ENCODE measurements around the gene ECE2. TPM values are rescaled to one million over a fixed set of nuclear protein-coding genes. Genes with fewer than 3 reads are reported as not detected.
"Not testable (repeated sequence)": the region's sequence is repeated elsewhere in the genome, so short reads cannot be mapped to it uniquely, and the experiment has no call there.

Gene ECE2

GRCh38 chr3:184339451-184340135 lies 63.8 kb downstream of the ECE2 start:
- H4K91ac ChIP-seq (ENCODE audit: low read length); H2BK120ac ChIP-seq (ENCODE audit: low read depth, low read length); H2BK5ac ChIP-seq (ENCODE audit: low read depth, low read length, poor library complexity, severe bottlenecking); H3K4me2 ChIP-seq (ENCODE audit: low read length, poor library complexity, severe bottlenecking); H2AFZ ChIP-seq (ENCODE audit: low read depth, low read length); H3K23ac ChIP-seq (ENCODE audit: low read length in 2 of 2); H2AK5ac ChIP-seq (ENCODE audit: low read length, severe bottlenecking); H2BK15ac ChIP-seq (ENCODE audit: low read depth, poor library complexity, severe bottlenecking); H3K4ac ChIP-seq (ENCODE audit: low read depth in 1 of 2, low read length in 2 of 2); H3K27ac ChIP-seq (ENCODE audit: low read length, poor library complexity, severe bottlenecking); H3K18ac ChIP-seq (ENCODE audit: low read depth in 1 of 2, low read length in 2 of 2); H3K27me3 ChIP-seq (ENCODE audit: control insufficient read depth in 1 of 2, insufficient read depth in 1 of 2, low read length in 2 of 2); H4K8ac ChIP-seq (ENCODE audit: low read length); H2BK12ac ChIP-seq (ENCODE audit: low read length in 2 of 2); H3K14ac ChIP-seq (ENCODE audit: low read length in 2 of 2); H3K9me3 ChIP-seq (ENCODE audit: control insufficient read depth, low read length): not testable (repeated sequence)
- Histone ChIP-seq H3K9ac (ENCODE audit: low read length) (peak overlapping the region; percentile 90), H3K4me3 (ENCODE audit: insufficient read depth in 1 of 2, low read depth in 1 of 2, low read length in 2 of 2) (peak overlapping the region in 1 of 2 experiments; percentile 86), H3K79me1 (replicated peaks; ENCODE audit: low read length, poor library complexity, severe bottlenecking) (peaks cover 26% of the 10 kb centered on the region), H3K36me3 (ENCODE audit: control insufficient read depth in 1 of 2, insufficient read depth in 2 of 2, low read depth in 1 of 2, low read length in 2 of 2) (peaks cover 36 to 39% of the 10 kb centered on the region in 2 experiments), H3K4me1 (ENCODE audit: control insufficient read depth, insufficient read depth, low read depth, low read length) (peaks cover 52% of the 10 kb centered on the region)
- DNase-seq = peak; percentile 65
- 92% methylated on average over 19 of the region's 19 CpGs for WGBS

- Histone ChIP-seq H2AFZ (ENCODE audit: low read depth, low read length) (no peak overlapping the region), H2BK5ac (ENCODE audit: low read depth, low read length, poor library complexity, severe bottlenecking) (no peak overlapping the region), H2AK5ac (ENCODE audit: low read length, severe bottlenecking) (no peak overlapping the region)
These were observed 66.1 kb downstream of the ECE2 start for GRCh38 chr3:184341925-184342324.

More at GRCh38 chr3:184341925-184342324, 66.1 kb downstream of the ECE2 start:
- Histone ChIP-seq H3K27ac (ENCODE audit: low read length, poor library complexity, severe bottlenecking) (no peak overlapping the region), H4K8ac (ENCODE audit: low read length) (no peak overlapping the region), H3K18ac (ENCODE audit: low read depth in 1 of 2, low read length in 2 of 2) (no peak overlapping the region), H3K4me2 (ENCODE audit: low read length, poor library complexity, severe bottlenecking) (no peak overlapping the region), H3K4ac (ENCODE audit: low read depth in 1 of 2, low read length in 2 of 2) (no peak overlapping the region), H4K91ac (ENCODE audit: low read length) (no peak overlapping the region), H3K36me3 (ENCODE audit: control insufficient read depth in 1 of 2, insufficient read depth in 2 of 2, low read depth in 1 of 2, low read length in 2 of 2) (peaks cover 38 to 40% of the 10 kb centered on the region in 2 experiments), H2BK120ac (ENCODE audit: low read depth, low read length) (no peak overlapping the region), H3K14ac (ENCODE audit: low read length in 2 of 2) (no peak overlapping the region), H3K9me3 (ENCODE audit: control insufficient read depth, low read length) (no peaks in the 10 kb centered on the region), H2BK15ac (ENCODE audit: low read depth, poor library complexity, severe bottlenecking) (no peak overlapping the region), H3K4me1 (ENCODE audit: control insufficient read depth, insufficient read depth, low read depth, low read length) (peaks cover 55% of the 10 kb centered on the region), H2BK12ac (ENCODE audit: low read length in 2 of 2) (no peak overlapping the region), H3K27me3 (ENCODE audit: control insufficient read depth in 1 of 2, insufficient read depth in 1 of 2, low read length in 2 of 2) (no peaks in the 10 kb centered on the region), H3K79me1 (replicated peaks; ENCODE audit: low read length, poor library complexity, severe bottlenecking) (peaks cover 28% of the 10 kb centered on the region), H3K9ac (ENCODE audit: low read length) (no peak overlapping the region), H3K23ac (ENCODE audit: low read length in 2 of 2) (no peak overlapping the region), H3K4me3 (ENCODE audit: insufficient read depth in 1 of 2, low read depth in 1 of 2, low read length in 2 of 2) (no peak overlapping the region)
- DNase-seq = no peak
- WGBS = 90% methylated on average over 7 of the region's 7 CpGs

Small RNA genes within 50 kb of the gene (small RNA-seq; reads per million reads assigned to genes)
- gene MIR1224 (ENCODE audit: low read depth) (not detected), gene SNORD66 (ENCODE audit: low read depth) (1,760 reads per million, percentile 98 among the genes with 10 or more reads in this experiment)
